ENCODE results near the gene TTPAL.

DNA sequence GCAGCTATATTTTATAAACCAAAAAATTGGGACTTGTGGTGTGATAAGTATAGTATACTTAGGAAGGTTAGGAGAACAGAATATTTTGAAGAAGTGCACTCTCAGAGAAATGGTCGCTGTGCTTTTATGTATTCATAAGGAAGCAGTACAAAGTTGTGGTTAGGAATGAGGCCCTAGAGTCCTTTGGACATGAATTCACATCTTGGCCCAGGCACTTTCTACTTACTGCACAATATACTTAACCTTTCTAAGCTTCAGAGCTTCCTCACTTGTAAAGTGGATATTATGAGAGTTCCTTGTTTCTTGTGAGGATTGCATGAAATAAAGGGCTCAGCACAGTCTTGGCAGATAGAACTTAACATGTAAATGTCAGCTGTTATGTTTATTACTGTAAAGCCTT lies 67.2 kb downstream of the TTPAL start:
- TF ChIP-seq GABPB1 (CRISPR knock-in tag; IDR thresholded peaks at IDR 0.05) (no peak), RORB (CRISPR knock-in tag; IDR thresholded peaks at IDR 0.05) (no peak), TEAD4 (CRISPR knock-in tag; IDR thresholded peaks at IDR 0.05) (no peak), CREM (CRISPR knock-in tag; IDR thresholded peaks at IDR 0.05) (no peak)
- TF ChIP-seq, protein P1, sequence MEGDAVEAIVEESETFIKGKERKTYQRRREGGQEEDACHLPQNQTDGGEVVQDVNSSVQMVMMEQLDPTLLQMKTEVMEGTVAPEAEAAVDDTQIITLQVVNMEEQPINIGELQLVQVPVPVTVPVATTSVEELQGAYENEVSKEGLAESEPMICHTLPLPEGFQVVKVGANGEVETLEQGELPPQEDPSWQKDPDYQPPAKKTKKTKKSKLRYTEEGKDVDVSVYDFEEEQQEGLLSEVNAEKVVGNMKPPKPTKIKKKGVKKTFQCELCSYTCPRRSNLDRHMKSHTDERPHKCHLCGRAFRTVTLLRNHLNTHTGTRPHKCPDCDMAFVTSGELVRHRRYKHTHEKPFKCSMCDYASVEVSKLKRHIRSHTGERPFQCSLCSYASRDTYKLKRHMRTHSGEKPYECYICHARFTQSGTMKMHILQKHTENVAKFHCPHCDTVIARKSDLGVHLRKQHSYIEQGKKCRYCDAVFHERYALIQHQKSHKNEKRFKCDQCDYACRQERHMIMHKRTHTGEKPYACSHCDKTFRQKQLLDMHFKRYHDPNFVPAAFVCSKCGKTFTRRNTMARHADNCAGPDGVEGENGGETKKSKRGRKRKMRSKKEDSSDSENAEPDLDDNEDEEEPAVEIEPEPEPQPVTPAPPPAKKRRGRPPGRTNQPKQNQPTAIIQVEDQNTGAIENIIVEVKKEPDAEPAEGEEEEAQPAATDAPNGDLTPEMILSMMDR (IDR thresholded peaks at IDR 0.05) = no peak
